Fibroblast of pulmonary artery (primary cell): ENCODE results near the gene C12orf42.

Source experiments
- DNase-seq: peaks from one replicate; pipeline ENCODE4 v3.0.0-alpha.2; 2010; ENCODE audit warnings: low read depth
- H3K4me3 ChIP-seq: replicated peaks from 2 replicates; pipeline ENCODE4 v1.5.1; 2011; ENCODE audit warnings: low read depth, mild to moderate bottlenecking, control low read depth, low read length, moderate library complexity
- TF ChIP-seq, protein P1 (sequence below): IDR thresholded peaks from 2 replicates; pipeline ENCODE4 v1.5.1; 2011; ENCODE audit warnings: mild to moderate bottlenecking, control low read depth, low read length, inconsistent platforms; ENCODE audit errors: missing control alignments

The C12orf42 gene

DNA sequence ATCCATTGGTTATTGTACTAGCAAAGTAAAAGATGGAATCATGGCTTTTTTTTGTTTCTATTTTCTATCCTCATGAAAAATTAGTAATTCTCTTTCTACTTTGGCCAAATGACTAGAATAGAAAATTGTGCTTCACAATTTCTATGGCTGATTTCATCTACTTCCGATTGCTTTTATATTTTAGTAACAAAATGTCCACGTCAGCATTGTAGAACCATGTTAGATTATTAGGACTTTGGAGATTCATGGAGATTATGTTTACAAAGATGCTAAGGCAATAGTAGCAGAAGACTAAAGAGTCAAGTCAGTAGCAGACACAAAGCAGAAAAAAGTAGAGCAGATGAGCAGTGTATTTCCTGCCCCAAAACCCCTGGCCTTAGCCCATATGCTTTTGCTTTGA is 113.6 kb downstream of the C12orf42 start:
- H3K4me3 ChIP-seq = no peak overlapping the region
- DNase-seq = no peak
- TF ChIP-seq, protein P1, sequence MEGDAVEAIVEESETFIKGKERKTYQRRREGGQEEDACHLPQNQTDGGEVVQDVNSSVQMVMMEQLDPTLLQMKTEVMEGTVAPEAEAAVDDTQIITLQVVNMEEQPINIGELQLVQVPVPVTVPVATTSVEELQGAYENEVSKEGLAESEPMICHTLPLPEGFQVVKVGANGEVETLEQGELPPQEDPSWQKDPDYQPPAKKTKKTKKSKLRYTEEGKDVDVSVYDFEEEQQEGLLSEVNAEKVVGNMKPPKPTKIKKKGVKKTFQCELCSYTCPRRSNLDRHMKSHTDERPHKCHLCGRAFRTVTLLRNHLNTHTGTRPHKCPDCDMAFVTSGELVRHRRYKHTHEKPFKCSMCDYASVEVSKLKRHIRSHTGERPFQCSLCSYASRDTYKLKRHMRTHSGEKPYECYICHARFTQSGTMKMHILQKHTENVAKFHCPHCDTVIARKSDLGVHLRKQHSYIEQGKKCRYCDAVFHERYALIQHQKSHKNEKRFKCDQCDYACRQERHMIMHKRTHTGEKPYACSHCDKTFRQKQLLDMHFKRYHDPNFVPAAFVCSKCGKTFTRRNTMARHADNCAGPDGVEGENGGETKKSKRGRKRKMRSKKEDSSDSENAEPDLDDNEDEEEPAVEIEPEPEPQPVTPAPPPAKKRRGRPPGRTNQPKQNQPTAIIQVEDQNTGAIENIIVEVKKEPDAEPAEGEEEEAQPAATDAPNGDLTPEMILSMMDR = no peak

DNA sequence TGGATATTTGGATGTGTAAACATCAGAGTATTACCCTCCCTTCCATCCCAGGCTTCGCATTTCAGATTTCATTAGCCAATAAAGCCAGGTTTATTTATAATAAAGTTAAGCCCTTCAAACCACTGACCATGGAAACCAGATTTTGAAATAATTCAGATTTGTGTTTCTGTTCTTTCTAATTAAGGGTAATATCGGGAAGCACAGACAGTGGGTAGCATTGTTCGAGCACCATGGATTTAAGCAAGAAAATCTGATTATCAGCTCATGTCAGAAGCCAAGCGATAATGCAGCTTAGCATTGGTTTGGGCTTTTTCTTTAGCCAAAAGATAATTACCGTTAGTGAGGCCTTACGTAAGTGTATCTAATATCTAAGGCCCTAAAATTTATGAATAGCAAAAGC is 116.1 kb downstream of the C12orf42 start:
- TF ChIP-seq, protein P1 = no peak
- DNase-seq = no peak
- H3K4me3 ChIP-seq = no peak overlapping the region

DNA sequence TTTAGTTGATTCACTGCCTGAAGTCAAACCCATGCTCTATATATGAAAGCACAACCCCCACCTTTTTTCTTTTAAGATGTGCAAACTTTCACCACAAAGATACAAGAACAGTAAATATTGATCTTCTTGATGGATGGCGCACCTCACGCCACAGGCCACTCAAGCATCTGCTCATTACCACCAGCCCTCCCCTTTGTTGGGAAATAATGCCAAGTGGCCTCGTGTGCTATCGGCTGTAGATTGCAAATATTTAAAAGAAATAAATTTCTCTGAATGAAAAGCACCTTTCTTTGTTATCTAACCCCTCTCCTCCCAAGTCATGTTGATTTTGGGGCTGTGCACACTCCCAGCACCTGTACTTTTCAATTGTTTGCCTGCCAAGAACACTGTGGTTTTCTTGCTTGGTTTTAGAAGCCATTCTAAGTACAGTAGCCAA is 122.7 kb downstream of the C12orf42 start:
- no peak for DNase-seq
- TF ChIP-seq, protein P1 = no peak
- no peak overlapping the region for H3K4me3 ChIP-seq

DNA sequence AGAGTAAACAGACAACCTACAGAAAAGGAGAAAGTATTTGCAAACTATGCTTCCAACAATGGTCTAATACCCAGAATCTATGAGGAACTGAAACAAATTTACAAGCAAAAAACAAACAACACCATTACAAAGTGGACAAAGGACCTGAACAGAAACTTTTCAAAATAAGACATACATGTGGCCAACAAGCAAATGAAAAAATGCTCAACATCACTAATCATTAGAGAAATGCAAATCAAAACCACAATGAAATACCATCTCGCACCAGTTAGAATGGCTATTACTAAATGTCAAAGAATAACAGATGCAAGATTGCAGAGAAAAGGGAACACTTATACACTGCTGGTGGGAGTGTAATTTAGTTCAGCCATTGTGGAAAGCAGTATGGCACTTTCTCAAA is 125.8 kb downstream of the C12orf42 start:
- TF ChIP-seq, protein P1 = no peak
- no peak overlapping the region for H3K4me3 ChIP-seq
- DNase-seq = no peak

DNA sequence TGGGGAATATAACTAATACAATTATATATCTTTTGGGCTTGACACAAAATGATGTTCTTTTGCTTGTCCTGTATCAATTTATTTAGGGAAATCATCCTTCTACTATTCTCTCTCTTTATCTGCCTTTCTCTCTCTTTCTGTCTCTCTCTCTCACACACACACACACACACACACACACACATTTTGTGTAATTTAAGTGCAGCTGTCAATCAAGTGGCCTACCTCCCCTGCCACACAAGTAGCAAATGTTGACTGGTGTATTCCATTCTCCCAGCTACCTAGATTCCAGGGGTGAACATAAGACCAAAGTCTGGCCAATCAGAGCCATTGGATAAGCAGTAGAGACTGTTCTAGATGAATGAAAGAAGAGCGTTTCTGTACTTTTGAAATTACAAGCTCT is 127.6 kb downstream of the C12orf42 start:
- no peak for DNase-seq
- H3K4me3 ChIP-seq = no peak overlapping the region
- TF ChIP-seq, protein P1 = no peak

DNA sequence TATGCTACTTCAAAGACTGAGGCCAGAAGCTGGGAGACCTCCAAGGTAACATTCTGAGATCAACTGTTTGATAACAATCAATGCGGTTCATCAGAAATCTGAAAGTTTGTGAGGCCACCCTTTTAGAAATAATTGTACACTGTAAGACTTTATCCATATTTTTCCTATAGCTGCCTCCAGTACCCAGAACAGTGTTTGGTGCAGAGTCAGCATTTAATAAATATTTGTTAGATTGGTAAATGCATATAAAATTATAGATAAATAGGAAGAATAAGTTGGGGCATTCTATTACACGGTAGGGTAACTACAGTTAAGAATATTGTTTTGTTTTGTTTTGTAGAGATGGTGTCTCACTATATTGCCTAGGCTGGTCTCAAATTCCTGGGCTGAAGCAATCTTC is 141.4 kb downstream of the C12orf42 start:
- H3K4me3 ChIP-seq = no peak overlapping the region
- TF ChIP-seq, protein P1 = no peak
- DNase-seq = no peak

DNA sequence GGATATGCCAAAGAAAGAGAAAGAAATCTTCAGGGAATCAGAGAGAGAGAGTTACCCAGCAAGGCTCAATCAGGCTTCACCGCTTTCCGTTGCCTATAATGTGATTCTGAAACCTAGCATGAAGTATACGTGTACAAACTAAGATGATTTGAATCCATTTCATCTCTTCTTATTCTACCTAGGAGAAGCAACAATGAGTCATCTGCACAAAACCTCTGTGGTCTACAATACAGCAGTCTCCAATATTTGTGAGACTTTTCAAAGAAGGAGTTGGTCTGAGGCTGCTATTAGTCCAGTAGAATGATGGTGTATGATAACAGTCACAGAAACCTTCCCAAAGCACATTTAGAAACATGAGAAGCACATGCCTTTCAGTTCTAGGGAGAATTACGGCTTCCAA is 141.9 kb downstream of the C12orf42 start:
- TF ChIP-seq, protein P1 = no peak
- no peak for DNase-seq

More for the DNA sequence above, 141.9 kb downstream of the C12orf42 start:
- H3K4me3 ChIP-seq = no peak overlapping the region
